Lower leg skin (tissue), 4 donors: ENCODE data around the gene NDE1. TPM values are rescaled to one million over a fixed set of nuclear protein-coding genes. Genes with fewer than 3 reads are reported as not detected.

Source experiments
- DNase-seq, 2 donors: peaks; one replicate each; pipeline ENCODE4 v3.0.0-alpha.2; 2019; ENCODE audit warnings: low spot score in 2 of 2
- H3K4me3 ChIP-seq: fragments of 200-600 bp; sonication (generic); 2 replicates; pipeline ENCODE4 v1.5.1; 2017; ENCODE audit warnings: mild to moderate bottlenecking, low read depth; ENCODE audit not compliant: poor library complexity, severe bottlenecking
- CTCF ChIP-seq, 3 donors: fragments of 450-650 bp; IDR thresholded peaks; one replicate each; pipeline ENCODE4 v1.5.1; 2016; ENCODE audit warnings: antibody characterized with exemption in 3 of 3, mild to moderate bottlenecking in 3 of 3, moderate library complexity in 2 of 3
- POLR2A ChIP-seq, 2 donors: fragments of 450-650 bp; IDR thresholded peaks; one replicate each; pipeline ENCODE4 v1.6.1; 2016 to 2017; ENCODE audit warnings: antibody characterized with exemption in 2 of 2, mild to moderate bottlenecking in 1 of 2, moderate library complexity in 1 of 2
- WGBS, 2 donors: methylation state at CpG; one replicate each; pipeline ENCODE4 v1.1.5; 2018; 5-methylcytosine and 5-hydroxymethylcytosine counted together
- intact Hi-C: fragments of 100-400 bp; cut with DNase I; formaldehyde crosslinking; loops from one replicate; pipeline ENCODE4 v1.15.0; 2023; ENCODE audit warnings: low total_unique reads
- total RNA-seq, 4 donors: library from RNA; depleted of rRNA; stranded (reverse); fragments of >200 nt; gene quantifications; one replicate each; pipeline ENCODE4 v1.1.0, GENCODE V29; 2016

Gene NDE1
- total RNA-seq, 4 donors from 2014 or later: 69.8 to 184 (median 85.1) TPM

GRCh38 chr16:15742716-15743115 is 92.7 kb downstream of the NDE1 start:
- 95 to 97% methylated on average over 2 of the region's 2 CpGs for WGBS, 2 donors
- no peak for DNase-seq
- TF ChIP-seq CTCF (IDR thresholded peaks at IDR 0.05): no peak
- no peak for TF ChIP-seq POLR2A (IDR thresholded peaks at IDR 0.05)
- intact Hi-C loops: no loop called here
- H3K4me3 ChIP-seq: no peak overlapping the region

- TF ChIP-seq CTCF (IDR thresholded peaks at IDR 0.05) (no peak), POLR2A (IDR thresholded peaks at IDR 0.05) (no peak)
- intact Hi-C loops: no loop called here
- no peak overlapping the region for H3K4me3 ChIP-seq
- 86 to 100% methylated on average over 1 of the region's 1 CpG for WGBS, 2 donors
- DNase-seq: no peak
Measured at GRCh38 chr16:15743657-15744056, 93.6 kb downstream of the NDE1 start.

GRCh38 chr16:15746332-15746731 is 96.3 kb downstream of the NDE1 start:
- intact Hi-C loops: no loop called here
- WGBS, 2 donors: 85 to 97% methylated on average over 6 of the region's 6 CpGs
- TF ChIP-seq POLR2A (IDR thresholded peaks at IDR 0.05): no peak
- TF ChIP-seq CTCF (IDR thresholded peaks at IDR 0.05): no peak
- no peak overlapping the region for H3K4me3 ChIP-seq
- DNase-seq: no peak

DNA sequence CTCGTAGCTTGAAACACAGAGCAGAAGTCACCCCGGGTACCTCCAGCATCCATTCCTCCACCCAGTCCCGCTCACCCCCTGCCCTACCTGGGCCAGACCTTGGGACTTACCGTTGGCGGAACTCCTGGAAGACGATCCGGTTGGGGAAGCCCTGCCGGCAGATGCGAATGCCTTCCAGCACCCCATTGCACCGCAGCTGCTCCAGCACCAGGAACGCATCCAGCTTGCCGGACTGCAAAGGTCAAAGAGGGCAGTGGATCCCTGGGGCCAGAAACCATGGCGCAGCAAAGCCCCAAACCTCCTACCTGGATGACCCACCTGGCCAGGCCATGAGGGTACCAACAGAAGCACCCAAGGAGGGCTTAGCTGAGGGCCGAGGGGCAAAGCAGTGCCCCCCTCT is 97.9 kb downstream of the NDE1 start:
- intact Hi-C loops: no loop called here
- DNase-seq: no peak
- WGBS, 2 donors: 74 to 91% methylated on average over 14 of the region's 14 CpGs
- no peak overlapping the region for H3K4me3 ChIP-seq
- TF ChIP-seq CTCF (IDR thresholded peaks at IDR 0.05) (no peak), POLR2A (IDR thresholded peaks at IDR 0.05) (no peak)

DNA sequence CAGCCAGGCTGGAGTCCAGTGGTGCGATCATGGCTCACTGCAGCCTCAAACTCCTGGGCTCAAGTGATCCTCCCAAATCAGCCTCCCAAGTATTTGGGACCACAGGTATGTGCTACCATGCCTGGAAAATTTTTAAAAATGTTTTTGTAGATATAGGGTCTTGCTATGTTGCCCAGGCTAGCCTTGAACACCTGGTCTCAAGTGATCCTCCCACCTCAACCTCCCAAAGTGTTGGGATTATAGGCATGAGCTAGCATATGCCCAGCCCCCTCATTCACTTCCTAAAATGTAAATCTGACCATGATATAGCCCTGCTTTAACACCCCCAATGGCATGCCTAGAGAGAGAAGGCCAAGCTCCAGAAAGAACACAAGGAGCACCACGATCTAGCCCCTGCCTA is 98.6 kb downstream of the NDE1 start:
- no peak for TF ChIP-seq POLR2A (IDR thresholded peaks at IDR 0.05)
- no peak for TF ChIP-seq CTCF (IDR thresholded peaks at IDR 0.05)
- intact Hi-C loops: no loop called here
- no peak overlapping the region for H3K4me3 ChIP-seq
- 87 to 97% methylated on average over 2 of the region's 2 CpGs for WGBS, 2 donors
- no peak for DNase-seq

DNA sequence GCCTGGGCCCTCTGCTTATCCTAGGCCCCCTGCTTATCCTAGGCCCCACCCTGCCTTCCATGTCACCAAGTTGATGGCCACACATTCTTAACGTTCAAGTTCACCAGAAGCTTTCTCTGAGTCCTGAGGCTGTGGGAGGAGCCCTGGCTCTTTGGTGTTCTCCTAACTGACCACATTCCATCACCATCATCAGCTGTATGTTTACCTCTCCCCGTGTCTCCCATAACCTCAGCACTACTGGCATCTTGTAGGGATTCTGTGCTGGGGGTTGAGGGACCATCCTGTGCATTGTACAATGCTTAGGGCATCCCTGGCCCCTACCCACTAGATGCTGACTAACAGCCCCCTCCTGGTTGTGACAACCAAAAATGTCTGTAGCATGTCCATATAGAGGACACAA is 99.3 kb downstream of the NDE1 start:
- intact Hi-C loops: no loop called here
- no peak for DNase-seq
- WGBS, 2 donors: 46 to 51% methylated on average over 2 of the region's 2 CpGs
- no peak overlapping the region for H3K4me3 ChIP-seq
- TF ChIP-seq CTCF (IDR thresholded peaks at IDR 0.05): no peak
- TF ChIP-seq POLR2A (IDR thresholded peaks at IDR 0.05): no peak
